SH-SY5Y (cell line): ENCODE measurements around the gene SLC24A4.

Experiments
- GATA2 ChIP-seq: IDR thresholded peaks from 2 replicates; pipeline ENCODE4 v1.6.1; 2011; ENCODE audit warnings: mild to moderate bottlenecking, low read depth, low read length
- GATA3 ChIP-seq: IDR thresholded peaks from 2 replicates; pipeline ENCODE4 v1.6.1; 2011; ENCODE audit warnings: low read depth, mild to moderate bottlenecking, low read length, moderate library complexity

- TF ChIP-seq GATA2 (no peak), GATA3 (no peak)
Observed at GRCh38 chr14:92380131-92380530, 57.2 kb downstream of the SLC24A4 start.
